ENCODE measurements around the gene FAR2. TPM values are rescaled to one million over a fixed set of nuclear protein-coding genes. Genes with fewer than 3 reads are reported as not detected.
"Not testable (repeated sequence)": the region's sequence is repeated elsewhere in the genome, so short reads cannot be mapped to it uniquely, and the experiment has no call there.

The FAR2 gene
- total RNA-seq, 1 experiment from 2014 or later: 22.1 TPM

GRCh38 chr12:29167988-29168387 is 18.9 kb downstream of the FAR2 start:
- H3K27ac Mint-ChIP-seq: no peak overlapping the region
- no peak overlapping the region for H4K91ac ChIP-seq (ENCODE audit: insufficient read length, low read depth, low read length)
- H3K4me2 ChIP-seq (ENCODE audit: insufficient read depth, insufficient read length, low read length): no peak overlapping the region
- H2AK5ac ChIP-seq (ENCODE audit: insufficient read length, low read length): no peak overlapping the region
- H3K4me1 Mint-ChIP-seq: peaks cover 9 to 12% of the 10 kb centered on the region in 2 experiments
- H3T11ph ChIP-seq (ENCODE audit: low read length): no peak overlapping the region
- no peak overlapping the region for H3K18ac ChIP-seq (ENCODE audit: insufficient read length, low read depth, low read length)
- no peak overlapping the region for H3K4me3 Mint-ChIP-seq
- H3K36me3 Mint-ChIP-seq (ENCODE audit: insufficient read depth in 1 of 3, low read depth in 3 of 3): peaks cover 28 to 37% (median 32%) of the 10 kb centered on the region in 3 experiments
- no peaks in the 10 kb centered on the region for H3K27me3 Mint-ChIP-seq (ENCODE audit: low read depth)
- H3K4me1 ChIP-seq (ENCODE audit: insufficient read depth, low read length): no peaks in the 10 kb centered on the region
- no peak overlapping the region for H2BK5ac ChIP-seq (ENCODE audit: insufficient read length, low read length)
- no peak for TF ChIP-seq CTCF (conservative IDR thresholded peaks at IDR 0.05)
- H3K14ac ChIP-seq (ENCODE audit: insufficient read depth, low read length): no peak overlapping the region
- DNase-seq: no peak
- H3K23me2 ChIP-seq (ENCODE audit: insufficient read length, low read depth, low read length, poor library complexity, severe bottlenecking): no peaks in the 10 kb centered on the region
- no peaks in the 10 kb centered on the region for H3K27me3 ChIP-seq (ENCODE audit: insufficient read depth, low read length)
- no peak overlapping the region for H2BK20ac ChIP-seq (ENCODE audit: low read depth, low read length, poor library complexity, severe bottlenecking)
- no peaks in the 10 kb centered on the region for H3K79me2 ChIP-seq (ENCODE audit: insufficient read depth, low read length)
- no peaks in the 10 kb centered on the region for H4K20me1 ChIP-seq (ENCODE audit: control insufficient read depth, insufficient read depth, insufficient read length)
- H3K9me3 ChIP-seq (ENCODE audit: control insufficient read depth, low read depth, low read length): no peaks in the 10 kb centered on the region
- H4K8ac ChIP-seq (replicated peaks; ENCODE audit: insufficient read length, low read depth, low read length): no peak overlapping the region
- H3K9ac ChIP-seq (ENCODE audit: extremely low read depth, insufficient read length, low read length): no peak overlapping the region
- no peak overlapping the region for H2BK15ac ChIP-seq (ENCODE audit: low read depth, low read length)
- H3K79me1 ChIP-seq (ENCODE audit: insufficient read depth, low read depth, low read length, poor library complexity, severe bottlenecking): no peaks in the 10 kb centered on the region
- H3K27ac ChIP-seq (ENCODE audit: insufficient read length, low read depth, low read length): no peak overlapping the region
- H2BK12ac ChIP-seq (ENCODE audit: insufficient read length, low read depth, low read length): no peak overlapping the region
- H3K4ac ChIP-seq (ENCODE audit: low read depth, low read length): no peak overlapping the region
- H3K56ac ChIP-seq (ENCODE audit: insufficient read length, low read depth, low read length): no peak overlapping the region
- no CpG with 5 or more reads among the region's 6 CpGs for WGBS (ENCODE audit: extremely low coverage, insufficient read length, low lambda C conversion rate)
- no peak overlapping the region for H2AFZ ChIP-seq (ENCODE audit: low read length)
- no peak overlapping the region for H3K23ac ChIP-seq (ENCODE audit: insufficient read length, low read depth, low read length)
- no peak overlapping the region for H2BK120ac ChIP-seq (ENCODE audit: low read depth, low read length, poor library complexity, severe bottlenecking)
- H4K5ac ChIP-seq (ENCODE audit: insufficient read length, low read depth, low read length): no peak overlapping the region
- peaks cover 15 to 19% of the 10 kb centered on the region in 2 experiments for H3K9me3 Mint-ChIP-seq

GRCh38 chr12:29169978-29170377 is 20.9 kb downstream of the FAR2 start:
- not testable (repeated sequence) for H4K5ac ChIP-seq (ENCODE audit: insufficient read length, low read depth, low read length); H3K14ac ChIP-seq (ENCODE audit: insufficient read depth, low read length); H3T11ph ChIP-seq (ENCODE audit: low read length); H4K8ac ChIP-seq (replicated peaks; ENCODE audit: insufficient read length, low read depth, low read length); H2BK15ac ChIP-seq (ENCODE audit: low read depth, low read length); H3K9me3 ChIP-seq (ENCODE audit: control insufficient read depth, low read depth, low read length); H3K4ac ChIP-seq (ENCODE audit: low read depth, low read length); H3K27ac ChIP-seq (ENCODE audit: insufficient read length, low read depth, low read length); H2BK12ac ChIP-seq (ENCODE audit: insufficient read length, low read depth, low read length); H3K27me3 ChIP-seq (ENCODE audit: insufficient read depth, low read length); H3K4me2 ChIP-seq (ENCODE audit: insufficient read depth, insufficient read length, low read length); H3K27ac Mint-ChIP-seq; DNase-seq; H2BK5ac ChIP-seq (ENCODE audit: insufficient read length, low read length); H3K23ac ChIP-seq (ENCODE audit: insufficient read length, low read depth, low read length); H3K9ac ChIP-seq (ENCODE audit: extremely low read depth, insufficient read length, low read length); H3K56ac ChIP-seq (ENCODE audit: insufficient read length, low read depth, low read length); H2AK5ac ChIP-seq (ENCODE audit: insufficient read length, low read length); H2BK20ac ChIP-seq (ENCODE audit: low read depth, low read length, poor library complexity, severe bottlenecking); H3K4me3 Mint-ChIP-seq; H3K79me1 ChIP-seq (ENCODE audit: insufficient read depth, low read depth, low read length, poor library complexity, severe bottlenecking); H4K20me1 ChIP-seq (ENCODE audit: control insufficient read depth, insufficient read depth, insufficient read length); H3K4me1 ChIP-seq (ENCODE audit: insufficient read depth, low read length); H3K18ac ChIP-seq (ENCODE audit: insufficient read length, low read depth, low read length); H2AFZ ChIP-seq (ENCODE audit: low read length); H4K91ac ChIP-seq (ENCODE audit: insufficient read length, low read depth, low read length); H2BK120ac ChIP-seq (ENCODE audit: low read depth, low read length, poor library complexity, severe bottlenecking); H3K27me3 Mint-ChIP-seq (ENCODE audit: low read depth); H3K23me2 ChIP-seq (ENCODE audit: insufficient read length, low read depth, low read length, poor library complexity, severe bottlenecking); H3K79me2 ChIP-seq (ENCODE audit: insufficient read depth, low read length)
- WGBS (ENCODE audit: extremely low coverage, insufficient read length, low lambda C conversion rate): no CpG with 5 or more reads among the region's 2 CpGs
- Mint-ChIP-seq H3K36me3 (ENCODE audit: insufficient read depth in 1 of 3, low read depth in 3 of 3) (peaks cover 32 to 45% (median 42%) of the 10 kb centered on the region in 3 experiments), H3K4me1 (peaks cover 13 to 22% of the 10 kb centered on the region in 2 experiments), H3K9me3 (peaks cover 18 to 24% of the 10 kb centered on the region in 2 experiments)
